UCSD-AML1 (cell line): Measurements from ENCODE around the gene ZBTB17.
"Not testable (repeated sequence)": the region's sequence is repeated elsewhere in the genome, so short reads cannot be mapped to it uniquely, and the experiment has no call there.

Experiments used
- DNase-seq: peaks from one replicate; lab custom pipeline; 2025; ENCODE audit not compliant: unreplicated experiment; lab: John Stamatoyannopoulos, UW

ZBTB17 gene

GRCh38 chr1:15991427-15992186, 15.7 kb upstream of the ZBTB17 start:
- DNase-seq: no peak

- DNase-seq: no peak
Observed at GRCh38 chr1:15989776-15990175, 13.9 kb upstream of the ZBTB17 start.

GRCh38 chr1:15988856-15989736, 13.2 kb upstream of the ZBTB17 start:
- DNase-seq: no peak

GRCh38 chr1:15985611-15986297, 9.9 kb upstream of the ZBTB17 start:
- no peak for DNase-seq

GRCh38 chr1:15983275-15983674, 7.4 kb upstream of the ZBTB17 start:
- no peak for DNase-seq

DNA sequence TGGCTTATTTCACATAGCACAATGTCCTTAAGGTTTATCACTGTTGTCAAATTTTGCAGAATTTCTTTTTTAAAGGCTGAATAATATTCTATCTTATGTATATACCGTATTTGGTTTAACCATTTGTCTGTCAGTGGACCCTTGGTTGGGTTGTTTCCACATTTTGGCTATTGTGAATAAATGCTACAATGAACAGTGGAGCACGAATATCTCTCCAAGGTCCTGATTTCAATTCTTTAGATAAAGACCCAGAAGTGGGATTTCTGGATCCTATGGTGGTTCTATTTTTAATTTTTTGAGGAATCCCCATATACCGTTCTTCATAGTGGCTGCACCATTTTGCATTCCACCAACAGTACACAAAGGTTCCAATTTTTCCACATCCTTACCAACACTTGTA, 5.8 kb upstream of the ZBTB17 start:
- DNase-seq: no peak

DNA sequence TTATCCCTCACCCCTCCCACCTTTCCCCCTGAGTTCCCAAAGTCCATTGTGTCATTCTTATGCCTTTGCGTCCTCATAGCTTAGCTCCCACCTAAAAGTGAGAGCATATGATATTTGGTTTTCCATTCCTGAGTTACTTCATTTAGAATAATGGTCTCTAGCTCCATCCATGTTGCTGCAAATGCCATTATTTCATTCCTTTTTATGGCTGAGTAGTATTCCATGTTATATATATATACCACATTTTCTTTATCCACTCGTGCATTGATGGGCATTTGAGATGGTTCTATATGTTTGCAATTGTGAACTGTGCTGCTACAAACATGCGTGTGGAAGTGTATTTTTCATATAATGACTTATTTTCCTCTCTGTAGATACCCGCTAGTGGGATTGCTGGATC, 2.0 kb upstream of the ZBTB17 start:
- not testable (repeated sequence) for DNase-seq

GRCh38 chr1:15975358-15975804, 520 bp downstream of the ZBTB17 start:
- peak; percentile 72 for DNase-seq

DNA sequence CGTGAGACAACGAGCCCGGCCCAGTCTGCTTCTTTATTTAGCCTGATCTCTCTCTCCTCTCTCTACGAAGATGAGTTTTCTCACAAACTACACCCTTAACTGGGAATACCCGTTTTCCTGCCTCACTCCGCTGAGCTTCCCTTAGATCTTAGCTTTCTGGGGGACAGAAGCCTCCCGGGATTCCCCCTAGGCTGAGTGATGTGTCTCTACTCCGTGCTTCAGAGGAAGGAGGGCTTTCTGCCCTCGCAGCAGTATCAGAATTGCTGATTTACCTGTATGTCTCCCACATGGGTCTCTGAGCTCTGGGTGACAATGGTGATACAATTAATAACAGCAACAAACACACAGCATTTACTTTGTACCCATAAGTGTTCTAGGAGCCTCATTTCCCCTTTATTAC, 1.0 kb downstream of the ZBTB17 start:
- no peak for DNase-seq

DNA sequence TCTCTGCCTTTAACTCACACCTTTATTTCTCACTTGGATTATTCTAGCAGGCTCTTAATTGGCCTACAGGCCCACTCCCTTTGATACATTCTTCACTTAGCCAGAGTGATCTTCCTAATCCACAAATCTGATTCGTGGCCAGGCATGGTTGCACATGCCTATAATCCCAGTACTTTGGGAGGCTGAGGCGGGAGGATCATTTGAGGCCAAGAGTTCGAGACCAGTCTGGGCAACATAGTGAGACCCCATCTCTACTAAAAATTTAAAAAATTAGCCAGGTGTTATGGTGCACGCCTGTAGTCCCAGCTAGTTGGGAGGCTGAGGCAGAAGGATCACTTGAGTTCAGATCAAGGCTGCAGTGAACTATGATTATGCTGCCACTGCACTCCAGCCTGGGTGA, 2.1 kb downstream of the ZBTB17 start:
- DNase-seq: no peak

- no peak for DNase-seq
Observed at GRCh38 chr1:15972409-15972808, 3.5 kb downstream of the ZBTB17 start.

DNA sequence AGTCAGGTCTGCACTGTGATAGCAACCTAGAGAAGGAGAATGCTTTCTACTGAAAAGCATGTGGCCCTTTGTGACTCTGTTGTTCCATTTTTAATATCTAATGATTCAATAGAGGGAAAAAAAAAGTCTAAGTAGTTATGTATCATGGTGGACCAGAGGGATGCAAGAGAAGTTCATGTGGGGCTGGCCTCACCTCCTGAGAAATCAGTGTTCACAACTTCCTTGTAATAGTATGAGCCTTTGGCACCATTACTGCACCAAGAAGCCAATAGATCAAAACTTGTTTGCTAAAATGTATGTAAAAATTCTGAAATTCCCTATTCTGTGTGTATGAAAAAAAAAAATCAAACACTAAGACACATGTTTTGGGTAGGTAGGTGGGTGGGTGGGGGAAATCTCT, 5.0 kb downstream of the ZBTB17 start:
- no peak for DNase-seq

DNA sequence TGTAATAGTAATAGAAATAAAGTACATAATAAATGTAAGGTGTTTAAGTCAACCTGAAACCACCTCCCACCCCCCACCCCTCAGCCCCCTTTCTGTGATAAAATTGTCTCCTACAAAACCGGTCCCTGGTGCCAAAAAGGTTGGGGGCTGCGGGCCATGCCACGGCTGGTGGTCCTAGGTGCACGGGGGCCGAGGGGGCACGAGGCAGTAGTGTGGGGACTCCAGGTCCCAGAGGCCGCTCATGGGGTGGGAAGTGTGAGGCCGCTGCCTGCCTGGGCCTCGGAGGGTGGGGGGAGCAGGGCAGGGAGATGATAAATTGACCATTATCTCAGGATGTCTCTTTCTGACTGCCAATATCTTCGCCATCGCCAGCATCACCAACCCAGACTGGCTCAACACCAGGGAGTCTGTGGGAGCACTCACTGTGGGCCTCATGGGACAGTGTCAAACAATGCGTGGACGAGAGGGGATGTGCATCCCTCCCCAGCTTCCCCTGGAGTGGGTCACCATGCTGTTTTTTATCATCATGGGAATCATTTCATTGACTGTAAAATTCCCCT, 6.5 kb downstream of the ZBTB17 start:
- DNase-seq: no peak

DNA sequence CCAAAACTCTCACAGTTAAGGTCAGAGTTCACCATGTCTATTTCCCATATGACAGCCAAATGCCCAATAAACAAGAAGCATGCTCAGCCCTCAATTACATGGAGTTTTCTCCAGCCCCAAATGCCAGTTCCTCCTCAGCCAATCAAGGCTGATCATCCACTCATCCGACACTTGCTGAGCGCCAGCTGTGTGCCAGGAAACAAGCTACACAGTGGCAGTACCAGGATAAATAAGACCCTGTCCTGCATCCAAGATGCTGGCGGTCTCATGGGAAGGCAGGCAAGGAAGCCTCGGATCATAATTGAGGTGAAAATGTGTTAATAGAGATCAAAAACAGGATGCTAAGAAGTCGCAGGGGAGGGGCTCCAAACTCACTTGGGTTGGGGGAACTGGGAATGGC, 7.7 kb downstream of the ZBTB17 start:
- DNase-seq: no peak

GRCh38 chr1:15966956-15967344, 9.0 kb downstream of the ZBTB17 start:
- no peak for DNase-seq

DNA sequence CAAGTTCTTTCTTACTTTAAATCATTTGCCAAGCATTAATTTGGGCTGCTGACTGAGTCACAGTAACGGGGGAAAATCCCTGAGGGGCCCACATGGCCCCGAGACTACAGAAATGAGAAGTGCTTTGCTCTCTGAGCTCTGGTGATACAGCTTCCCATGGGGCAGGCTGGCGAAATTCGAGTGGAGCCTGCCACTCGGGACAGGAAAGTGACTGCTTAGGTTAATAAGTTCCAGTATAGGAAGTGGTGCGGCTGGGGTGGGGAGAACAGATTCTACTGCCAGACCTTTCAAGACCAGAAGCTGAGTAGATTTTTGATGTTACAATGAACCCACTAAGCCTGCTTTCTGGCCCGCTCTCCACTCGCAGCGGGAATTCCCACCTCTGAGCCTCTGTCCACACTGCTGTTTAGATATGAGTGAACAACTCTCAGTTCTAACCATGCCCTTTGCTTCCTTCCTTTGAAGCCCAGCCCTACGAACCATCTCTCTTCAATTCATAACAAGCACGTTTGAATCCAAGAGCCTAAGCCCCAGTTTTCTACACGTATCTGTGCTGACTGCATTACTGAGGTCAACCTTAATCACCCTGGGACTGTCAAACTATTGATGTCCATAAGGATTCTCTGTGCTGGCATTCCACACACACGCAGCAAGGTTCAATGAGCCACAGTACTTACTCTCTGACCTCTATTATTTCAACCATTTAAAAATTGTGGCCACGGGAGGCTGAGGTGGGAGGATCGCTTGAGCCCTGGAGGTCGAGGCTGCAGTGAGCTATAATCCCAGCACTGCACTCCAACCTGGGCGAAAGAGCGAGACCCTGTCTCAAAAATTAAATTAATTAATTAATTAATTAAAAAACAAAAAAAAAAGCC, 9.6 kb downstream of the ZBTB17 start:
- peak; percentile 50 for DNase-seq

DNA sequence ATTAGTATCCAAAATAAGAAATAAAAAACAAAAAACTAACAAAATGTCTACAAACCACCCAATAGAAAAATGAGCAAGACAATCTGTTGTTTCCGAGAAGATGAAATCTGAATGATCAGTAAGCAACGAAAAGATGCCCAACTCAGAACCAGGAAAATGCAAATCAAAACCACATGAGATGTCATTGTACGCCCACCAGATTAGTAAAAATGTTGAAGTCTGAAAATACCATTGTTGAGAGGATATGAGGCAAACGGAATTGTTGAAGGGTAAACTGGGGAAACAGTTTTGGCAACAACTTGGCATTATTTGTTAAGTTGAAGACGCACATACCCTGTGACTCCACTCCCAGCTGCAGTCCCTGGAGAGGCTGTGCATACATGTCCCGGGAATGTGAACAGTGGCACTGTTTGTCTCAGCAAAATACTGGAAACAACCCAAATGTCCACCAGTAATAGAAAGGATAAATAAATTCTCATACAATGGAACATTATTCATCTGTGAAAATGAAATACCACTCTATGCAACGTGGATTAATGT, 10.6 kb downstream of the ZBTB17 start:
- no peak for DNase-seq

DNA sequence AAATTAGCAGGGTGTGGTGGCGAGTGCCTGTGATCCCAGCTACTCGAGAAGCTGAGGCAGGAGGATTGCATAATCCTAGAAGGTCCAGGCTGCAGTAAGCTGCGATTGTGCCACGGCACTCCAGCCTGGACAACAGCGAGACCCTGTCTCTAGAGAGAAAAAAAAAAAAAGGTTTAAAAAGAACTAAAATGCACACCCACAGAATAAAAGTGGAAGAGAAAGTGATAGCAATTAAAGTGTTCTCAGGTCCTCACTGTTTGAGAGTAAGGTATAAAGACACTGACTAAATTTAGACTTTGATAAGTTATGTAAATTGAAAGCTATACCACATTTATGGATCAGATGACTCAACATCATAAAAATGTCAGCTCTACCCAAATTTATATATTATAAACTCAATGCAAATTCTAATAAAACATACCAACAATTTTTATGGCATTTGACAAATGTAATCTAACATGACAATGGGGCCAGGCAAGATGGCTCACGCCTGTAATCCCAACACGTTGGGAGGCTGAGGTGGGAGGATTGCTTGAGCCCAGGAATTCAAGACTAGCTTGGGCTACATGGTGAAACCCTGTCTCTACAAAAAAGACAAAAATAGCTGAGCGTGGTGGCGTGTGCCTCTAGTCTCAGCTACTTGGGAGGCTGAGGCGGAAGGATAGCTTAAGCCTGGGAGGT, 11.8 kb downstream of the ZBTB17 start:
- DNase-seq: no peak

DNA sequence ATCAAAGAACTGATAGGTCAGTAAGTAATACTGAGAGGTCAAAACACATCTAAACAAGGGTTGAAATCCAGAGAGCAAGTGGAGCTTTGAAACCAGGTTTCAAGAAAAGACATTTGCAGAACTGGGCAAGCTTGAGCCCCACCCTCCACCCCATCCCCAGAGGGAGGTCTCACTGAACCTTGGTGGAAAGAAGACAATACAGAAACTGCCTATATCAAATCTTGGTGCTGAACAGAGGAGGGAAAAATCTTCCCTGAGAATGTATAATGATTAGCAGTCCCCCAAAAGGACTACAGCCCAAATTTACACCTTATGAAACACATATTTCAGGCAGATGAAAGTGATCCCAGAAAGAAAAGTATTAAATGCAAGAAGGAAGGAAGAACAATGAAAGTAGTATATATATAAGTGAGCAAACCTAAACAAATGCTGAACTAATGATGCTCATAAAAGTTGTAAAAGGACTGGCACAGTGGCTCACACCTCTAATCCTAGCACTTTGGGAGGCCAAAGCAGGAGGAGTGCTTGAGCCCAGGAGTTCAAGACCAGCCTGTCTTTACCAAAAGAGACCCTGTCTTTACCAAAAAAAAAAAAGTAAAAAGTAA, 12.4 kb downstream of the ZBTB17 start:
- no peak for DNase-seq
